ENCODE data around the gene EYA2.

Gene EYA2

DNA sequence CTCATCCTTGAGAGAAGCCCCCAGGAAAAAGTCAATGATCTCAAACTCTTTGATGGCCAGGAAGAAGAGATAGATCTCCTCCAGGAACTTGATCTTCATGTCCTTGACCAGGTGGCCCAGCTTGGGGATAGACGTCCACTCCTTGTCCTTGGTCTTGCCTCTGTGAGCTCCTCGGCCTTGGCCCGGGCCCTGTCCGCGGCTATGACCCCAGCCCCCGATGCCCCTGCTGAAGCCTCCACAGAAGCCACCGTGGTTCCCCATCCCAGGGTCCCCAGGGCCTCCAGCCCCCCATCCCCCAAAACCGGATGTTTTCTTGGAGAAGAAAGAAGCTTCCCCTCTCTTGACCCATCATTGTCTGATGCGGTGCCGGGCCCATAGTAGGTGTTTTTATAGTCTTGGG is 266.8 kb downstream of the EYA2 start:
- Histone ChIP-seq H3K4me1 (ENCODE audit: insufficient read depth, insufficient read length) (peaks cover 6% of the 10 kb centered on the region), H3K9me3 (ENCODE audit: insufficient read depth, low read length) (no peaks in the 10 kb centered on the region; the same call in 1 of the 2 replicates), H3K4me3 (ENCODE audit: insufficient read length, low read depth) (no peak overlapping the region), H3K27me3 (ENCODE audit: insufficient read depth, insufficient read length) (no peaks in the 10 kb centered on the region), H3K9ac (ENCODE audit: insufficient read length, low read depth) (no peak overlapping the region), H3K36me3 (ENCODE audit: insufficient read depth, insufficient read length, low read length) (no peaks in the 10 kb centered on the region)
- TF ChIP-seq ZNF274 (IDR thresholded peaks at IDR 0.05; ENCODE audit: low read depth, low read length) (no peak), YY1 (IDR thresholded peaks at IDR 0.05; ENCODE audit: insufficient read depth, insufficient read length) (no peak), SUZ12 (IDR thresholded peaks at IDR 0.05; ENCODE audit: extremely low read depth, insufficient read depth, insufficient read length) (no peak)
- DNase-seq (ENCODE audit: low read depth, low spot score): no peak

DNA sequence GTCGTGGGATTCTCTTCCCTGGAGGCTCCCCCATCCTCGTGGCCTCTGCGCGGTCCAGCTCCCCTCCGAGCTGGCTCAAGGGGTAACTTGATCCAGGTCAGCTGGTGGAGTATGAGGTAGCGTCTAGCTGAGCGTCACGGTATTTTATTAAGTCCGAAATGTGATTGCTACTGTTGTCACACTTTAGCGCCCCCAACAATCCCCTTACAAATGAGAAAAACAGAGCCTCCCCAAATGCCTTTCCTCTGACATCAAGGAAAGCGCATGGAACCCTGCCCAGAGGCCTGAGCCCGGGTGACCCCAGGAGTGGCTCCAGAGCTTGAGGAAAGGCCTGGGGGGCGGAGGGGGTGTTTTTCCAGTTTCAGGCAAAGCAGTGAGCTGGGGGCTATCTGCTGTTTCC is 269.5 kb downstream of the EYA2 start:
- no peaks in the 10 kb centered on the region for H3K36me3 ChIP-seq (ENCODE audit: insufficient read depth, insufficient read length, low read length)
- DNase-seq (ENCODE audit: low read depth, low spot score): no peak
- peaks cover 12% of the 10 kb centered on the region for H3K4me1 ChIP-seq (ENCODE audit: insufficient read depth, insufficient read length)
- TF ChIP-seq ZNF274 (IDR thresholded peaks at IDR 0.05; ENCODE audit: low read depth, low read length): no peak
- TF ChIP-seq SUZ12 (IDR thresholded peaks at IDR 0.05; ENCODE audit: extremely low read depth, insufficient read depth, insufficient read length): no peak
- no peak for TF ChIP-seq YY1 (IDR thresholded peaks at IDR 0.05; ENCODE audit: insufficient read depth, insufficient read length)
- no peaks in the 10 kb centered on the region; the same call in 1 of the 2 replicates for H3K9me3 ChIP-seq (ENCODE audit: insufficient read depth, low read length)
- H3K4me3 ChIP-seq (ENCODE audit: insufficient read length, low read depth): no peak overlapping the region
- H3K9ac ChIP-seq (ENCODE audit: insufficient read length, low read depth): no peak overlapping the region
- no peaks in the 10 kb centered on the region for H3K27me3 ChIP-seq (ENCODE audit: insufficient read depth, insufficient read length)

DNA sequence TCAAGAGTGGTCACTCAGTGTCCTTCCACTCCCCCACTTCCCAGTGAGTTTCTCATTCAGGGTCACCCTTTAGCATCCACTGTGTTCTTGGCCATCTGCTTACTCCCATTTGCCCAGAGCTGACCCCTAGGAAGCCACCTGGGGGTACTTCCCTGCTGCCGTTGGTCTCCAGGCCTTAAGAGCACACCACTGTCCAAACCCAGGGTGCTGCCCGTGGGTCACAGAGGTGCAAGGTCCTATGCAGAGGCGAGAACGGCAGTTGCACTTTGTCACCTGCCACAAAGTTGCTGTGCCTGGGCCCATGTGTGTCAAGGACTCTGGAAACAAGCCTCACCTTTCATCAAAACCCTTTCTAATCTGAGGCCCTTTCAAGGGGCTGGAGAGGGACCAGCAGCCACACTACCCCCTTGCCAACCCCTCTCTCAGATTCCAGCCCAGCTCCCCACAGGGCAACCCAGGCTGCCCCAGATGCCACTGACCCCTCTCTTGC is 270.8 kb downstream of the EYA2 start:
- H3K9me3 ChIP-seq (ENCODE audit: insufficient read depth, low read length): no peaks in the 10 kb centered on the region; the same call in 1 of the 2 replicates
- no peaks in the 10 kb centered on the region for H3K27me3 ChIP-seq (ENCODE audit: insufficient read depth, insufficient read length)
- no peak for TF ChIP-seq YY1 (IDR thresholded peaks at IDR 0.05; ENCODE audit: insufficient read depth, insufficient read length)
- DNase-seq (ENCODE audit: low read depth, low spot score): no peak
- no peak overlapping the region for H3K9ac ChIP-seq (ENCODE audit: insufficient read length, low read depth)
- H3K36me3 ChIP-seq (ENCODE audit: insufficient read depth, insufficient read length, low read length): no peaks in the 10 kb centered on the region
- H3K4me1 ChIP-seq (ENCODE audit: insufficient read depth, insufficient read length): peaks cover 12% of the 10 kb centered on the region
- H3K4me3 ChIP-seq (ENCODE audit: insufficient read length, low read depth): no peak overlapping the region

DNA sequence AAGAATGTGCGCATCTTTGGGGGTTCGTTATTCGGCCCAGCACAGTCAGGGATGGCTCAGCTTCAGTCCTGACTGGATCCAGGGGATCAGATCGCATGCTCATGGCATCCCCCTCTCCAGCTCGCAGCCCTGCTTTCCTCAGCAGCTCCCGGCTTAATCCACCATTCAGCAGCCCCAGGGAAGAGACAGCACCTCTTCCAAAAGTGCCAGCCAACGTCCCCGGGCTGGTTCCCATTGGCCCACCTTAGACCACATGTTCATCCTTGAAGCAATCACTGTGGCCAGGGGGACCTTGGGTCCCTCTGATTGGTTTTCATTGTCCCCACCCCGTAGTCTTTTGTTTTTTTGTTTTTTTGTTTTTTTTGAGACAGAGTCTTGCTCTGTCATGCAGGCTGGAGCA is 273.2 kb downstream of the EYA2 start:
- Histone ChIP-seq H3K9ac (ENCODE audit: insufficient read length, low read depth) (no peak overlapping the region), H3K4me3 (ENCODE audit: insufficient read length, low read depth) (no peak overlapping the region), H3K27me3 (ENCODE audit: insufficient read depth, insufficient read length) (no peaks in the 10 kb centered on the region), H3K9me3 (ENCODE audit: insufficient read depth, low read length) (no peaks in the 10 kb centered on the region; the same call in 1 of the 2 replicates), H3K36me3 (ENCODE audit: insufficient read depth, insufficient read length, low read length) (no peaks in the 10 kb centered on the region), H3K4me1 (ENCODE audit: insufficient read depth, insufficient read length) (peaks cover 12% of the 10 kb centered on the region)
- TF ChIP-seq SUZ12 (IDR thresholded peaks at IDR 0.05; ENCODE audit: extremely low read depth, insufficient read depth, insufficient read length): no peak
- TF ChIP-seq ZNF274 (IDR thresholded peaks at IDR 0.05; ENCODE audit: low read depth, low read length): no peak
- TF ChIP-seq YY1 (IDR thresholded peaks at IDR 0.05; ENCODE audit: insufficient read depth, insufficient read length): no peak
- no peak for DNase-seq (ENCODE audit: low read depth, low spot score)

DNA sequence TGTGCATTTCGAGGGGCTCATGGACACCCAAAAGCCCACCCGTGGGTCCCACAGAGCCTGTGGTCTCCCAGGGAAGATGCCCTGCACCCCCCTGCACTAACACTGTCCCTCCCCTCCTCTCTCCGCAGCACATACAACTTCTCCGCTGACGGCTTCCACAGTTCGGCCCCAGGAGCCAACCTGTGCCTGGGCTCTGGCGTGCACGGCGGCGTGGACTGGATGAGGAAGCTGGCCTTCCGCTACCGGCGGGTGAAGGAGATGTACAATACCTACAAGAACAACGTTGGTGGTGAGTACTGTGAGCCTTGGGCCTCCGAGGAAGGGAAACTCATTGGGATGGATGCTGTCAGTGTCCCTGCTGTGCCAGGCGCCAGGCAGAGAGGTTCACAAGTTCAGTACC is 277.9 kb downstream of the EYA2 start:
- Histone ChIP-seq H3K36me3 (ENCODE audit: insufficient read depth, insufficient read length, low read length) (no peaks in the 10 kb centered on the region), H3K27me3 (ENCODE audit: insufficient read depth, insufficient read length) (no peaks in the 10 kb centered on the region), H3K4me3 (ENCODE audit: insufficient read length, low read depth) (no peak overlapping the region), H3K9me3 (ENCODE audit: insufficient read depth, low read length) (no peaks in the 10 kb centered on the region), H3K9ac (ENCODE audit: insufficient read length, low read depth) (no peak overlapping the region), H3K4me1 (ENCODE audit: insufficient read depth, insufficient read length) (peaks cover 6% of the 10 kb centered on the region)
- DNase-seq (ENCODE audit: low read depth, low spot score): no peak
- TF ChIP-seq ZNF274 (IDR thresholded peaks at IDR 0.05; ENCODE audit: low read depth, low read length) (no peak), YY1 (IDR thresholded peaks at IDR 0.05; ENCODE audit: insufficient read depth, insufficient read length) (no peak), SUZ12 (IDR thresholded peaks at IDR 0.05; ENCODE audit: extremely low read depth, insufficient read depth, insufficient read length) (no peak)

DNA sequence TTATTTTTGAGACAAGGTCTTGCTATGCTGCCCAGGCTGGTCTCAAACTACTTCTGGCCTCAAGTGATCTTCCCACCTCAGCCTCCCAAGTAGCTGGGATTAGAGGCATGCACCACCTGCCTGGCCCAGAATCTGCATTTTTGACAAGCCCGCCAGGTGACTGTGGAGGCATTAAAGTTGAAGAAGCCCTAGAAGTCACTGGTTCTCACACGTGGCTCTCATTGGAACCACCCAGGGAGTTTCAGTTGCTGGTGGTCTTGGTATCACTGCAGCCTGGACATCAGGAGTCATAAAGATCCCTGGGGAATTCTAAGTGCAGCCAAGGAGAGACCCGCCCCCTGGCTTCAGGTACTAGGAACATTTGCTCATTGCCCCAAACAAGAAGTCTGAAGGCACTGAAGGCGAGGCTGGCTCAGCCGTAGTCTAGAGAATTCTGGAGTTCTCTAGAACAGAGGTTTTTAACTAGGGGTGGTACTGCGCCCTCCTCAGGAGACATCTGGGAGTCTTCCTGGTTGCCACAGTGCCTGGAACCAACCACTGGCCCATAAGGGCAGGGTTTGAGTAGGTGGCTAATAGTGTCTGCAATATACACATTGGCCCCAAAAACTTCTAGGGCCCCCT is 279.1 kb downstream of the EYA2 start:
- Histone ChIP-seq H3K4me1 (ENCODE audit: insufficient read depth, insufficient read length) (no peaks in the 10 kb centered on the region), H3K4me3 (ENCODE audit: insufficient read length, low read depth) (no peak overlapping the region), H3K9ac (ENCODE audit: insufficient read length, low read depth) (no peak overlapping the region), H3K9me3 (ENCODE audit: insufficient read depth, low read length) (no peaks in the 10 kb centered on the region), H3K36me3 (ENCODE audit: insufficient read depth, insufficient read length, low read length) (no peaks in the 10 kb centered on the region), H3K27me3 (ENCODE audit: insufficient read depth, insufficient read length) (no peaks in the 10 kb centered on the region)
- no peak for DNase-seq (ENCODE audit: low read depth, low spot score)
- TF ChIP-seq ZNF274 (IDR thresholded peaks at IDR 0.05; ENCODE audit: low read depth, low read length) (no peak), YY1 (IDR thresholded peaks at IDR 0.05; ENCODE audit: insufficient read depth, insufficient read length) (no peak), SUZ12 (IDR thresholded peaks at IDR 0.05; ENCODE audit: extremely low read depth, insufficient read depth, insufficient read length) (no peak)

DNA sequence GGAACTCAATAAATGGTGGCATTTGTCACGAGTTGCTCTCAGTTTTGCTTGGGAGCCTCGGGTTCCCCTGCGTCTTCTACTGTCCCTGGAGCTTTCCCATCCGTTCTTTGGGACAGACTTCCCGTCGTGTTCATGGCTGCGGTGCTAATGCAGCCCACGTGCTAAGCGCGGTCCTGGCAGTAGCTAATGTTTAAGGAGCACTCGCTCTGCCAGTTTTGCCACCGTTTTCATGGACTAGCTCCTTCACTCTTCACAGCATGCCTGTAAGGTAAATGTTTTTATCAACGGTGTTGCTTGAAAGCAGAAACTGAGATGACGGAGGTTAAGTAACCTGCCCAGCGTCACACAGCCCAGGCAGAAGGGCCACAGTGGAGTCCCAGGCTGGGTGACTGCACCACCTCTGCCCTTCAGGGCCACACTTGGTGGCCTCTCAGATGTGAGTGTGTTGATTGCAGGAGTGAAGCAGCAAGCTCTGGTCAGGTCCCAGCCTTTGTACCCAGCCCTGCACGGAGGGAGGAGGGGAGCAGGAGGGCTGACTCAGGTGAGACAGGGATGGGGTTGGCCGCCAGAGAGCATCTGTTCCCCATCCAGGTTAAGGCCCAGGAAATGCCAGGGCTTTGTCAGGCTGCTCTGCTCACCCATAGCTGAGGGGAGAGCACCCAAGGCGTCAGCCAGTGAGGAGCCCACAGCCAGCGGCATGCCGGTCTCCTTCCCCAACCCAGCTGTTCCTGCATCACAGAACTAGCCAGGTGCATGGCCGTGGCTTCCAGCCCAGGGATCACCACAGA is 280.0 kb downstream of the EYA2 start:
- no peak overlapping the region for H3K4me3 ChIP-seq (ENCODE audit: insufficient read length, low read depth)
- H3K9me3 ChIP-seq (ENCODE audit: insufficient read depth, low read length): no peaks in the 10 kb centered on the region
- no peak overlapping the region for H3K9ac ChIP-seq (ENCODE audit: insufficient read length, low read depth)
- H3K4me1 ChIP-seq (ENCODE audit: insufficient read depth, insufficient read length): no peaks in the 10 kb centered on the region
- DNase-seq (ENCODE audit: low read depth, low spot score): no peak
- TF ChIP-seq YY1 (IDR thresholded peaks at IDR 0.05; ENCODE audit: insufficient read depth, insufficient read length) (no peak), ZNF274 (IDR thresholded peaks at IDR 0.05; ENCODE audit: low read depth, low read length) (no peak), SUZ12 (IDR thresholded peaks at IDR 0.05; ENCODE audit: extremely low read depth, insufficient read depth, insufficient read length) (no peak)
- no peaks in the 10 kb centered on the region for H3K36me3 ChIP-seq (ENCODE audit: insufficient read depth, insufficient read length, low read length)
- H3K27me3 ChIP-seq (ENCODE audit: insufficient read depth, insufficient read length): no peaks in the 10 kb centered on the region
